Germinal center (tissue), 1 donor: ENCODE results near the gene KCNK13.
"Not testable (repeated sequence)": the region's sequence is repeated elsewhere in the genome, so short reads cannot be mapped to it uniquely, and the experiment has no call there.

Experiments
- DNase-seq: peaks from one replicate; pipeline ENCODE4 v3.0.0; 2012; ENCODE audit warnings: mixed read lengths, low spot score

Gene KCNK13

GRCh38 chr14:90193925-90194324 lies 132.1 kb downstream of the KCNK13 start:
- no peak for DNase-seq

- no peak for DNase-seq
These were observed 132.9 kb downstream of the KCNK13 start for GRCh38 chr14:90194706-90195105.

GRCh38 chr14:90198541-90199060 lies 136.8 kb downstream of the KCNK13 start:
- DNase-seq: no peak

- DNase-seq: not testable (repeated sequence)
These were observed 138.8 kb downstream of the KCNK13 start for GRCh38 chr14:90200546-90200945.

- DNase-seq: no peak
These were observed 139.6 kb downstream of the KCNK13 start for GRCh38 chr14:90201344-90201743.

- no peak for DNase-seq
These were observed 142.7 kb downstream of the KCNK13 start for GRCh38 chr14:90204516-90204915.

- DNase-seq: no peak
These were observed 151.4 kb downstream of the KCNK13 start for GRCh38 chr14:90213099-90213748.

GRCh38 chr14:90228478-90228877 lies 166.7 kb downstream of the KCNK13 start:
- no peak for DNase-seq

GRCh38 chr14:90229942-90230341 lies 168.1 kb downstream of the KCNK13 start:
- not testable (repeated sequence) for DNase-seq
